ENCODE measurements around the gene CRTAC1.

Gene CRTAC1

GRCh38 chr10:97991871-97992270, 38.5 kb downstream of the CRTAC1 start:
- no peak overlapping the region for H3K4me3 ChIP-seq (replicated peaks; ENCODE audit: low read depth, low read length)
- peak; percentile 9 for DNase-seq (ENCODE audit: extremely low read depth, low read depth)
- TF ChIP-seq CTCF (IDR thresholded peaks at IDR 0.05; ENCODE audit: low read depth, low read length, missing control alignments) = no peak

GRCh38 chr10:97981816-97982215, 48.6 kb downstream of the CRTAC1 start:
- H3K4me3 ChIP-seq (replicated peaks; ENCODE audit: low read depth, low read length) = no peak overlapping the region
- TF ChIP-seq CTCF (IDR thresholded peaks at IDR 0.05; ENCODE audit: low read depth, low read length, missing control alignments) = no peak
- no peak for DNase-seq (ENCODE audit: extremely low read depth, low read depth)

- TF ChIP-seq CTCF (IDR thresholded peaks at IDR 0.05; ENCODE audit: low read depth, low read length, missing control alignments) = no peak
- no peak overlapping the region for H3K4me3 ChIP-seq (replicated peaks; ENCODE audit: low read depth, low read length)
- DNase-seq (ENCODE audit: extremely low read depth, low read depth) = no peak
These were observed 52.7 kb downstream of the CRTAC1 start for GRCh38 chr10:97977673-97978072.

GRCh38 chr10:97975598-97975997, 54.8 kb downstream of the CRTAC1 start:
- TF ChIP-seq CTCF (IDR thresholded peaks at IDR 0.05; ENCODE audit: low read depth, low read length, missing control alignments) = no peak
- no peak for DNase-seq (ENCODE audit: extremely low read depth, low read depth)

GRCh38 chr10:97974526-97975525, 55.6 kb downstream of the CRTAC1 start:
- DNase-seq (ENCODE audit: extremely low read depth, low read depth) = no peak
- no peak overlapping the region for H3K4me3 ChIP-seq (replicated peaks; ENCODE audit: low read depth, low read length)
- TF ChIP-seq CTCF (IDR thresholded peaks at IDR 0.05; ENCODE audit: low read depth, low read length, missing control alignments) = no peak

More at GRCh38 chr10:97975598-97975997, 54.8 kb downstream of the CRTAC1 start:
- H3K4me3 ChIP-seq (replicated peaks; ENCODE audit: low read depth, low read length) = no peak overlapping the region

- no peak for DNase-seq (ENCODE audit: extremely low read depth, low read depth)
- H3K4me3 ChIP-seq (replicated peaks; ENCODE audit: low read depth, low read length) = no peak overlapping the region
- no peak for TF ChIP-seq CTCF (IDR thresholded peaks at IDR 0.05; ENCODE audit: low read depth, low read length, missing control alignments)
These were observed 56.3 kb downstream of the CRTAC1 start for GRCh38 chr10:97974100-97974499.

Data from HFF-Myc (cell line).